ENCODE measurements around the gene TMEM109.

Gene TMEM109

GRCh38 chr11:60944490-60945294, 30.7 kb downstream of the TMEM109 start:
- DNase-seq = no peak

GRCh38 chr11:60945295-60945667, 31.3 kb downstream of the TMEM109 start:
- DNase-seq = no peak

GRCh38 chr11:60946601-60947264, 32.8 kb downstream of the TMEM109 start:
- DNase-seq = no peak

- DNase-seq = no peak
These were observed 33.7 kb downstream of the TMEM109 start for GRCh38 chr11:60947700-60948099.

GRCh38 chr11:60948250-60948649, 34.3 kb downstream of the TMEM109 start:
- no peak for DNase-seq

GRCh38 chr11:60950024-60950423, 36.1 kb downstream of the TMEM109 start:
- no peak for DNase-seq

- DNase-seq = no peak
These were observed 37.1 kb downstream of the TMEM109 start for GRCh38 chr11:60950933-60951605.

GRCh38 chr11:60951606-60951903, 37.6 kb downstream of the TMEM109 start:
- DNase-seq = no peak

- no peak for DNase-seq
These were observed 38.2 kb downstream of the TMEM109 start, which contains the start of gene SLC15A3 for GRCh38 chr11:60951904-60952741. TSS of gene SLC15A3 (minus strand) at chr11:60952176. CDS start at chr11:60951551, 625 bp downstream.

GRCh38 chr11:60952742-60953170, 38.8 kb downstream of the TMEM109 start:
- DNase-seq = no peak

GRCh38 chr11:60953781-60954180, 39.8 kb downstream of the TMEM109 start:
- no peak for DNase-seq

- no peak for DNase-seq
These were observed 40.5 kb downstream of the TMEM109 start for GRCh38 chr11:60954421-60954820.

GRCh38 chr11:60955571-60955970, 41.6 kb downstream of the TMEM109 start:
- DNase-seq = no peak

- DNase-seq = no peak
These were observed 43.2 kb downstream of the TMEM109 start for GRCh38 chr11:60957188-60957587.

- no peak for DNase-seq
These were observed 45.5 kb downstream of the TMEM109 start for GRCh38 chr11:60959431-60959830.

- no peak for DNase-seq
These were observed 46.4 kb downstream of the TMEM109 start for GRCh38 chr11:60960405-60960804.

GRCh38 chr11:60964801-60965200, 50.8 kb downstream of the TMEM109 start:
- no peak for DNase-seq

- DNase-seq = no peak
These were observed 52.9 kb downstream of the TMEM109 start for GRCh38 chr11:60966890-60967289.

GRCh38 chr11:60968223-60968622, 54.3 kb downstream of the TMEM109 start:
- no peak for DNase-seq

GRCh38 chr11:60970369-60970774, 56.4 kb downstream of the TMEM109 start:
- peak; percentile 50 for DNase-seq

GRCh38 chr11:60970890-60971289, 56.9 kb downstream of the TMEM109 start:
- DNase-seq = no peak

GRCh38 chr11:60971520-60971919, 57.6 kb downstream of the TMEM109 start, which contains the start of gene CD6:
TSS of gene CD6 (plus strand) at chr11:60971680. CDS start at chr11:60971866, 186 bp downstream.
- DNase-seq = no peak

All from NCI-H774 (cell line).